ENCODE data around the gene MFAP4.
A peak's percentile ranks its signal among the peaks of the same experiment; 100 is the strongest.

Gene MFAP4

DNA sequence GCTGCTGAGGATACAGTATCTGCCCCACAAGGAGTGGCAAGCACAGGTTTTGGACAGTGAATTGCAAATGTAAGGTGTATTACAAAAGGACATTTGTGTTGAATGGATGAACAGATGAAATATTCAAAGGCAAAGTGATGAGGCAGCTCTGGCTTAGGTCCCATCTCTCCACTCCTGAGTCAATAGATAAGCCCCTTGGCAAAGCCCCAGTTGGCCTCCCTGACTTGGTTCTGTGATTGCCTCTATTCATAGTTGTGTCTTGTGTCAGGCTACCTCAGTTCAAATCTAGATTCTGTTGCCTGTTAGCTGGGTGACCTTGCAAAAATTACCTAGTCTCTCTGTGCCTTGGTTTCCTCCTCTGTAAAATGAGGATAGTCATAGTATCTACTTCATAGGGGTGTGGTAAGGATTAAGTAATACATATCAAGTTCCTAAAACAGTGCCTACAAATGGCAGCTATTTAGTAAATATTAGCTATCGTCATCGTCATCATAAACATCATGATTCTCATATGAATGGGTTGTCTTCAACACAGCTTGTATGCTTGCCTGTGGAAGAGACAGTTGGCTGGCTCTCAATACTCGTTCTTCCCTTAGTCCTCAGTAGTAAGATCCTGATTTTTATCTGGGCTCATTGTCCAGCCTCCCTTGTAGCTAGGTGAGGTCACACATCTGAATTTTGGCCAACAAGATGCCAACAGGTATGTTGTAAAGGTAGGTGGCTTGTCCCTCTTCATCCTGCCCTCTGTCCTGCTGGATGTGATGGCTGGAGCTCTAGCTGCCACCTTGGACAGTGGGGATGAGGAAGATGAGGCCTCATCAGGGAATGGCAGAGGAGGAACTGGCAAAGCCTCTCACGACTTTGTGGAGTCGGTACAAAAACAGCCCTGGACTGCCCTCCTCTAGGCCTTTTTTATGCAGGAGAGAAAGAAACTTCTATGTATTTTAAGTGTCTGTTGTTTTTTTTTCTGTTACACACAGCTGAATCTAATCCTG lies 2.1 kb upstream of the MFAP4 start:
- ChIA-PET POLR2A (ENCODE audit: low non-redundant PET) (no interaction called here), CTCF (interaction anchor here (0.5 kb wide), 1 partner anchor 35 kb away, joined by 3 read pairs; no protein-coding TSS in a partner anchor)
- DNase-seq (ENCODE audit: low spot score) = no peak
- H3K27ac ChIP-seq = no peak overlapping the region
- TF ChIP-seq, protein P1, sequence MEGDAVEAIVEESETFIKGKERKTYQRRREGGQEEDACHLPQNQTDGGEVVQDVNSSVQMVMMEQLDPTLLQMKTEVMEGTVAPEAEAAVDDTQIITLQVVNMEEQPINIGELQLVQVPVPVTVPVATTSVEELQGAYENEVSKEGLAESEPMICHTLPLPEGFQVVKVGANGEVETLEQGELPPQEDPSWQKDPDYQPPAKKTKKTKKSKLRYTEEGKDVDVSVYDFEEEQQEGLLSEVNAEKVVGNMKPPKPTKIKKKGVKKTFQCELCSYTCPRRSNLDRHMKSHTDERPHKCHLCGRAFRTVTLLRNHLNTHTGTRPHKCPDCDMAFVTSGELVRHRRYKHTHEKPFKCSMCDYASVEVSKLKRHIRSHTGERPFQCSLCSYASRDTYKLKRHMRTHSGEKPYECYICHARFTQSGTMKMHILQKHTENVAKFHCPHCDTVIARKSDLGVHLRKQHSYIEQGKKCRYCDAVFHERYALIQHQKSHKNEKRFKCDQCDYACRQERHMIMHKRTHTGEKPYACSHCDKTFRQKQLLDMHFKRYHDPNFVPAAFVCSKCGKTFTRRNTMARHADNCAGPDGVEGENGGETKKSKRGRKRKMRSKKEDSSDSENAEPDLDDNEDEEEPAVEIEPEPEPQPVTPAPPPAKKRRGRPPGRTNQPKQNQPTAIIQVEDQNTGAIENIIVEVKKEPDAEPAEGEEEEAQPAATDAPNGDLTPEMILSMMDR (conservative IDR thresholded peaks at IDR 0.05; ENCODE audit: low read depth) = no peak

DNA sequence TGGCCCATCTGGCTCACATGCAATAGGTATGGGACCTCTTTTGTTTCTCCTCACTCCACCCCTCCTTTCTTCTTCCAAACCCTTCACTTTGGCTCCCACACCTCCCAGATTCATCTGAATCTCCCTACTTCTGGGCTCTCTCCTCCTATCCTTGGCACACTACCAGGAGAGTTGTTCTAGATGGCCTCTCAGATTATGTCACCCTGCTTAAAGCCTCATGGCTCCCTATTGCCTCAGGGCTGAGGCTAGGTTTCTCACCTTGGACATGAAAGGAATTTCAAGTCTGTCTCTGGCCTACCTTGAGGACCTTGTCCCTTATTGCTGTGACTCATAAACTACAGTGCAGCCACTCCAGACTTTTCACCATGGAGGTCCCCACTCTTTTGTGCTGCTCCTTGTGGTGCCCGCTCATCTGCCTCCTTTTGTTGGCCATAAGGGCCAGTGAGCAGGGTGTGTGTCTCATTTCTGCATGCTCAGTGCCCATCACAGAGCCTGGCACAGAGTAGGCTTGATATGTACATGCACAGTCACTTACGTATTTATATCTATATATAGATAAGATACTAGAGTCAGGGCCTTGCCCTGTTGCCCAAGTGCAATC lies 1.0 kb upstream of the MFAP4 start:
- TF ChIP-seq, protein P1 (conservative IDR thresholded peaks at IDR 0.05; ENCODE audit: low read depth) = no peak
- ChIA-PET CTCF (interaction anchor here (1.0 kb wide), 1 partner anchor 25 kb away, joined by 3 read pairs; the partner anchor contains the start of gene B9D1), POLR2A (ENCODE audit: low non-redundant PET) (no interaction called here)
- peak overlapping the region; percentile 78 for H3K27ac ChIP-seq
- DNase-seq (ENCODE audit: low spot score) = no peak

DNA sequence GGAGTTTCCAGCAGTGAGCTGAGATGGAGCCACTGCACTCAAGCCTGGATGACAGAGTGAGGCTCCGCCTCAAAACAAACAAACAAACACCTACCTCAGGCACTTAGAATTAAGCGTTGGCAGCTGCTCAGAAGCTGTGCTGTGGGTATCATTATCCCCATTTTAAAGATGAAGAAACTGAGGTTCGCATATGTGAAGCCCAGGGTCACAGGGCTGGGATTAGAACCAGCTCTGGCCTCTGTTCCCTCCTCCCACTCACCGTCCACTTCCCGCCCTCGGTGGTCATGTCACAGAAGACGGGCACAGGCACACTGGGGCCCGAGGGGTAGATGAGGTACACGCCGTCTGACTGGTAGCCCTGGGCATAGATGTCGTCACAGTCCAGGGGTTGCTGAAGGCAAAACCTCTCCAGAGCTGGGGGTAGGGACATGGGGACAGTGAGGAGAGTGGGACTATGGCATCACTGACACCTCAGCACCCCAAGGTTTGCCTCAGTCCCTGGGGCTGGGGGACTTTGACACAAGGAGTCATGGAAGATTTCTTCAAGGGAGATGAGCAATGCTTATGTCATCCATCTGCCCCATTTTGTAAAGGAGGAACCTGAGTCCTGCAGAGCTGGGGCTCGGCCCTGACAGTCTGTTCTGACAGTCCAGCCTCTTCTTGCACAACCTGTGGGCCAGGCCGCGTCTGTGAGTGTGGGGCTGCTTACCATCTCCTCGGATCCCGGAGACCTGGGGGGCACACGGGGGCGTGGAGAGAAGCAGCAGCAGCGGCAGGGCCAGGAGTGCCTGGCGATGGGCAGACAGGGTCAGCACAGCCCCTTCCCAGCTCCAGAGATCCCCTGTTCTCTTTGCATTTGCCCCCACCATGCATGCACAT lies 700 bp downstream of the MFAP4 start:
- peak; percentile 88 for DNase-seq (ENCODE audit: low spot score)

DNA sequence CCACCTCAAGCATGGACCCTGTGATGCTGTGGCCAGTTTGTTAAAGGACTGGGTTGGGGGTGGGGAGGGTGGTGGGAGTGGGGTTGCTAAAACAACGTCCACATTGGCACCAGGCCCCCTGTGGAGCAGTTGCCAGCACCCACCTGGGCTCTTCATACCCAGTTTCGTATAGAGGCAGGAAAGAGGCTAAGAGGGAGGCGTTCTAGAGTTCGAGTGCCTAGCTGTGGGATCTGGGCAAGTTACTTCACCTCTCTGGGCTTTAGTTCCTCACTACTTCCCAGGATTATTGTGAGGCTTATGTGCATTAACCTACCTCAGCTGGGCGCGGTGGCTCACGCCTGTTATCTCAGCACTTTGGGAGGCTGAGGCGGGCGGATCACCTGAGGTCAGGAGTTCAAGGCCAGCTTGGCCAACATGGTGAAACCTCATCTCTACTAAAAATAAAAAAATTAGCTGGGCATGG lies 1.4 kb downstream of the MFAP4 start:
- POLR2A ChIA-PET (ENCODE audit: low non-redundant PET) = interaction anchor here (2.1 kb wide), 1 partner anchor 8 kb away, joined by 4 read pairs; the partner anchor contains the start of gene MAPK7
- CTCF ChIA-PET = no interaction called here
- no peak for DNase-seq (ENCODE audit: low spot score)
- TF ChIP-seq, protein P1 (conservative IDR thresholded peaks at IDR 0.05; ENCODE audit: low read depth) = no peak
- peak overlapping the region; percentile 78 for H3K27ac ChIP-seq

More for the DNA sequence above, 700 bp downstream of the MFAP4 start:
- ChIA-PET POLR2A (ENCODE audit: low non-redundant PET) (interaction anchor here (2.1 kb wide), 1 partner anchor 8 kb away, joined by 4 read pairs; the partner anchor contains the start of gene MAPK7), CTCF (interaction anchor here (1.0 kb wide), 1 partner anchor 23 kb away, joined by 3 read pairs; no protein-coding TSS in a partner anchor)
- TF ChIP-seq, protein P1 (conservative IDR thresholded peaks at IDR 0.05; ENCODE audit: low read depth) = no peak
- H3K27ac ChIP-seq = peak overlapping the region; percentile 78

DNA sequence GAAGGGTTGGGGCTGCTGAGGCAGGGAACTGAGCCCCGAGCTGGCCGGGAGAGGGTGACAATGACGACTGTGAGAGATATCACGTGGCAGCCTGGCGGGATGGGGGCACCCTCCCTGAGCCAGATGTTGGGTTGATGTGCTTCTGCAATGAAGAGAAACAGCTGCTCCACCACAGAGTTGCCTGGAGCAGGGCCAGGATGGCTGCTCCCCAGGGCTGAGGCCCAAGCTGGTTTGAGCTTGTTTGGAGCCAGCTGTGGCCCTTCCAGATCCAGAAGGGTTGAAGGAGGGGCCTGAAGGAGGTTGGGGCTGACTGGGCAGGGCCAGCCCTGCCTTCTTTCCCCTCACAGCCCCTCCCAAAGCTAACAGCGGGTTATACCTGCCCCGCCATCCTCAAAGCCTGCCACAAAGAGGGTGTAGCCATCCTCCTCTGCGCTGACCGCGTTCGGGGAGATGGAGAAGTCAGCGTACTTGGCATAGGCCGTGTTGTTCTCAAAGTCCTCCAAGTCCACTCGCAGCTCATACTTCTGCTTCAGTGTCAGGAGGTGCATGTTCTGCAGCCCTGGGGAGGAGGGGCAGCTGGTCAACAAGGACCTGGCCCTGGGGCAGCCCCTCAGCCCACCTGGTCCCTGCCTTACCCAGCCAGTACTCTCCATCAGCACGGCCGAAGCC lies 2.1 kb downstream of the MFAP4 start:
- no peak for DNase-seq (ENCODE audit: low spot score)
- TF ChIP-seq, protein P1 (conservative IDR thresholded peaks at IDR 0.05; ENCODE audit: low read depth) = no peak
- ChIA-PET CTCF (interaction anchor here (0.6 to 0.8 kb wide), 4 partner anchors 16 to 579 kb away, joined by 3 to 6 read pairs (median 3); no protein-coding TSS in a partner anchor), POLR2A (ENCODE audit: low non-redundant PET) (no interaction called here)
- peak overlapping the region; percentile 78 for H3K27ac ChIP-seq

All from RWPE1 (cell line).